BE2C (cell line): Measurements from ENCODE around the gene LRP11.

Experiments
- DNase-seq: peaks from one replicate; pipeline ENCODE4 v3.0.0-alpha.2; 2020
- H3K27me3 ChIP-seq: fragments of 250-450 bp; sonication (Bioruptor Pico); 2 replicates; pipeline ENCODE4 v1.5.1; 2020; ENCODE audit warnings: mild to moderate bottlenecking
- H3K36me3 ChIP-seq: fragments of 250-450 bp; sonication (Bioruptor Pico); 2 replicates; pipeline ENCODE4 v1.5.1; 2020; ENCODE audit warnings: mild to moderate bottlenecking
- H3K4me1 ChIP-seq: fragments of 250-450 bp; sonication (Bioruptor Pico); 2 replicates; pipeline ENCODE4 v1.5.1; 2020
- H3K4me3 ChIP-seq: 2 replicates; pipeline ENCODE4 v1.5.1; 2011; ENCODE audit warnings: low read depth, low read length
- H3K9me3 ChIP-seq: fragments of 250-450 bp; sonication (Bioruptor Pico); 2 replicates; pipeline ENCODE4 v1.5.1; 2020
- CTCF ChIP-seq: IDR thresholded peaks from 2 replicates; pipeline ENCODE4 v1.5.1; 2012; ENCODE audit warnings: mild to moderate bottlenecking, low read depth, low read length

Gene LRP11

GRCh38 chr6:149899486-149899885 lies 35.3 kb upstream of the LRP11 start:
- Histone ChIP-seq H3K4me3 (no peak overlapping the region), H3K9me3 (no peaks in the 10 kb centered on the region), H3K36me3 (no peaks in the 10 kb centered on the region), H3K4me1 (no peaks in the 10 kb centered on the region; the same call in 1 of the 2 replicates), H3K27me3 (no peaks in the 10 kb centered on the region)
- no peak for TF ChIP-seq CTCF
- no peak for DNase-seq

- no peak for TF ChIP-seq CTCF
- Histone ChIP-seq H3K27me3 (no peaks in the 10 kb centered on the region), H3K4me3 (no peak overlapping the region), H3K9me3 (no peaks in the 10 kb centered on the region), H3K4me1 (no peaks in the 10 kb centered on the region; the same call in 1 of the 2 replicates), H3K36me3 (no peaks in the 10 kb centered on the region)
- DNase-seq: no peak
Measured at GRCh38 chr6:149898966-149899365, 34.8 kb upstream of the LRP11 start.

GRCh38 chr6:149897855-149898744 lies 33.9 kb upstream of the LRP11 start, which contains the start of gene RAET1E:
TSS of gene RAET1E (minus strand) at chr6:149898113. CDS start at chr6:149890901, 7,212 bp downstream.
- no peaks in the 10 kb centered on the region for H3K27me3 ChIP-seq
- no peaks in the 10 kb centered on the region for H3K36me3 ChIP-seq
- no peaks in the 10 kb centered on the region; the same call in 1 of the 2 replicates for H3K4me1 ChIP-seq
- no peak for DNase-seq
- H3K4me3 ChIP-seq: no peak within 1 kb of the TSS
- no peaks in the 10 kb centered on the region for H3K9me3 ChIP-seq
- TF ChIP-seq CTCF: peak; percentile 27

- TF ChIP-seq CTCF: no peak
- H3K9me3 ChIP-seq: no peaks in the 10 kb centered on the region
- H3K4me3 ChIP-seq: no peak overlapping the region
- no peaks in the 10 kb centered on the region for H3K27me3 ChIP-seq
- H3K36me3 ChIP-seq: no peaks in the 10 kb centered on the region
- no peak for DNase-seq
- H3K4me1 ChIP-seq: no peaks in the 10 kb centered on the region; the same call in 1 of the 2 replicates
Measured at GRCh38 chr6:149897015-149897697, 33.0 kb upstream of the LRP11 start.

- H3K27me3 ChIP-seq: no peaks in the 10 kb centered on the region
- DNase-seq: no peak
- TF ChIP-seq CTCF: no peak
- H3K4me1 ChIP-seq: no peaks in the 10 kb centered on the region; the same call in 1 of the 2 replicates
- no peaks in the 10 kb centered on the region for H3K36me3 ChIP-seq
- H3K4me3 ChIP-seq: no peak overlapping the region
- H3K9me3 ChIP-seq: no peaks in the 10 kb centered on the region
Measured at GRCh38 chr6:149896491-149896890, 32.3 kb upstream of the LRP11 start.
